Measurements from ENCODE around the gene PRICKLE3.

The PRICKLE3 gene

GRCh38 chrX:49191574-49192011 lies 5.4 kb upstream of the PRICKLE3 start:
- DNase-seq (ENCODE audit: low spot score), result no peak
- H3K4me3 ChIP-seq, result peak overlapping the region; percentile 80
- no peak for TF ChIP-seq CTCF (IDR thresholded peaks at IDR 0.05)

GRCh38 chrX:49190821-49191573 lies 4.8 kb upstream of the PRICKLE3 start:
- TF ChIP-seq CTCF (IDR thresholded peaks at IDR 0.05), result no peak
- peak overlapping the region; percentile 80 for H3K4me3 ChIP-seq
- peak; percentile 95 for DNase-seq (ENCODE audit: low spot score)
- H3K27ac ChIP-seq, result peak overlapping the region; percentile 68 to 95

More at GRCh38 chrX:49191574-49192011, 5.4 kb upstream of the PRICKLE3 start:
- peak overlapping the region; percentile 68 to 95 for H3K27ac ChIP-seq

- peak overlapping the region; percentile 69 for H3K4me3 ChIP-seq
- DNase-seq (ENCODE audit: low spot score), result no peak
- no peak for TF ChIP-seq CTCF (IDR thresholded peaks at IDR 0.05)
- peak overlapping the region in 1 of 2 donors; percentile 91 for H3K27ac ChIP-seq
Observed at GRCh38 chrX:49189606-49190005, 3.4 kb upstream of the PRICKLE3 start.

- H3K4me3 ChIP-seq, result no peak overlapping the region
- H3K27ac ChIP-seq, result peak overlapping the region in 1 of 2 donors; percentile 32
- no peak for DNase-seq (ENCODE audit: low spot score)
- no peak for TF ChIP-seq CTCF (IDR thresholded peaks at IDR 0.05)
Observed at GRCh38 chrX:49188468-49189076, 2.4 kb upstream of the PRICKLE3 start.

- no peak for DNase-seq (ENCODE audit: low spot score)
- Histone ChIP-seq H3K27ac (peak overlapping the region in 1 of 2 donors; percentile 92), H3K4me3 (no peak overlapping the region)
- no peak for TF ChIP-seq CTCF (IDR thresholded peaks at IDR 0.05)
Observed at GRCh38 chrX:49187526-49187925, 1.4 kb upstream of the PRICKLE3 start.

GRCh38 chrX:49187028-49187394 lies 838 bp upstream of the PRICKLE3 start:
- peak; percentile 71 for DNase-seq (ENCODE audit: low spot score)
- no peak overlapping the region for H3K4me3 ChIP-seq
- peak overlapping the region; percentile 82 to 92 for H3K27ac ChIP-seq
- no peak for TF ChIP-seq CTCF (IDR thresholded peaks at IDR 0.05)

Measured in coronary artery (tissue), 2 donors.